GM06990 (cell line): ENCODE results near the gene ANKRD7.

Experiments used
- DNase-seq: peaks from one replicate; pipeline ENCODE4 v3.0.0-alpha.2; 2011; ENCODE audit not compliant: insufficient read length; ENCODE audit errors: extremely low read depth
- H3K27me3 ChIP-seq: replicated peaks from 2 replicates; pipeline ENCODE4 v1.6.0; 2011; ENCODE audit warnings: low read length; ENCODE audit not compliant: control insufficient read depth, insufficient read depth
- H3K36me3 ChIP-seq: 2 replicates; pipeline ENCODE4 v1.5.1; 2011; ENCODE audit warnings: low read length; ENCODE audit not compliant: control insufficient read depth, insufficient read depth
- H3K4me3 ChIP-seq: replicated peaks from 2 replicates; pipeline ENCODE4 v1.5.1; 2011; ENCODE audit warnings: low read depth, mild to moderate bottlenecking, control low read depth, low read length
- TF ChIP-seq, protein P1 (sequence below): IDR thresholded peaks from 2 replicates; pipeline ENCODE4 v1.5.1; 2011; ENCODE audit warnings: low read length, control low read depth, mild to moderate bottlenecking, inconsistent platforms; ENCODE audit not compliant: insufficient read depth, poor library complexity, severe bottlenecking

ANKRD7 gene

DNA sequence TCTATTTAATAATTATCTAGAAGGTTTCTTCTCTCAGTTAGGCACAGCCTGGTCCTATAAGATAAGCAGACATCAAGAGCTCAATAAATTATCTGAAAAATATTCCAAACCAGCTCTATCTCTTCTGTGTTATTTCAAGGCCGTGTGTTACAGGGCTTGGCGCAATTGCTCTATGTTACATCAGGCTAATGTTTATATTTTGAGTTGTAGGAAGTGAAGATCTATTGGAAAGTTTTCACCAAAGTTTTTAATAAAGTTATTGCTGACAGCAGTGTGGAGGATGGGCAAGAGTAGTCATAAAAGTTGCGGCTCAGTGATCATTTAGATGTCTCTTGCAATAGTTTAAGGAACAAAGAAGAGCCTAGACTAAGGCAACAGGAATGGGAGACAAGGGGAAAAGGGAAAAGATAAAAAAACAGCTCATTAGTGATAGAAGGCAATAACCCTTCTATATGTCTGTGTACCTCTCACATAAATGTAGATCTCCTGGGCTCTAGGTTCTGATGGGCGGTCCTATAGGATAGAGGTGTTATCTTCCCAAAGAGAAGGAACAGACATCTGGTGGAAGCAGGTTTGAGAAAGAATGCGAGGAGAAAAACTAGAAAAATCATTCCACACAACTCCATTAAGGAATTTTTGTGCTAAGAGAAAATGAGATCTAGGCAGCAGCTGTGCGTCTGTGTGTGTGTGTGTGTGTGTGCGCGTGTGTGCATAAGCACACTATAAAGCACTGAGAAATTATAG lies 5.9 kb upstream of the ANKRD7 start:
- TF ChIP-seq, protein P1, sequence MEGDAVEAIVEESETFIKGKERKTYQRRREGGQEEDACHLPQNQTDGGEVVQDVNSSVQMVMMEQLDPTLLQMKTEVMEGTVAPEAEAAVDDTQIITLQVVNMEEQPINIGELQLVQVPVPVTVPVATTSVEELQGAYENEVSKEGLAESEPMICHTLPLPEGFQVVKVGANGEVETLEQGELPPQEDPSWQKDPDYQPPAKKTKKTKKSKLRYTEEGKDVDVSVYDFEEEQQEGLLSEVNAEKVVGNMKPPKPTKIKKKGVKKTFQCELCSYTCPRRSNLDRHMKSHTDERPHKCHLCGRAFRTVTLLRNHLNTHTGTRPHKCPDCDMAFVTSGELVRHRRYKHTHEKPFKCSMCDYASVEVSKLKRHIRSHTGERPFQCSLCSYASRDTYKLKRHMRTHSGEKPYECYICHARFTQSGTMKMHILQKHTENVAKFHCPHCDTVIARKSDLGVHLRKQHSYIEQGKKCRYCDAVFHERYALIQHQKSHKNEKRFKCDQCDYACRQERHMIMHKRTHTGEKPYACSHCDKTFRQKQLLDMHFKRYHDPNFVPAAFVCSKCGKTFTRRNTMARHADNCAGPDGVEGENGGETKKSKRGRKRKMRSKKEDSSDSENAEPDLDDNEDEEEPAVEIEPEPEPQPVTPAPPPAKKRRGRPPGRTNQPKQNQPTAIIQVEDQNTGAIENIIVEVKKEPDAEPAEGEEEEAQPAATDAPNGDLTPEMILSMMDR: no peak
- DNase-seq: no peak
- Histone ChIP-seq H3K27me3 (no peaks in the 10 kb centered on the region; the same call in 1 of the 2 replicates), H3K4me3 (no peak overlapping the region), H3K36me3 (no peaks in the 10 kb centered on the region)

DNA sequence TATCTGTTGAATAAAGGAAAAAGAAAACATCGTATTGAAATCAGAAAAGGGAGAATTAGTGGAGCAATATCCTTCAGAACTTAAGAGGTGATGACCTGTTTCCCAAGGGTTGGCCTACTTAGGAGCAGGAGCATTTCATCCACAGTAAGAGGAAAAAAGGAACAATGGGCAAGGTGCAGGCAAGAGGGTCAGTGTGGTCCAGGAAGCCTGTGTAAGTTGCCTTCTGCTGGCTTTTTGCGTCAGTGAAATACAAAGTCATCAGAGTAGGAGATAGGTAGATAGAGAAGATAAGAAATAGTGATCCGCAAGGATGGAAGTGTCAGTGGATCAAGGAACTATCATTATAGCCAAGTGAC lies 5.4 kb upstream of the ANKRD7 start:
- no peak for DNase-seq
- TF ChIP-seq, protein P1: no peak

DNA sequence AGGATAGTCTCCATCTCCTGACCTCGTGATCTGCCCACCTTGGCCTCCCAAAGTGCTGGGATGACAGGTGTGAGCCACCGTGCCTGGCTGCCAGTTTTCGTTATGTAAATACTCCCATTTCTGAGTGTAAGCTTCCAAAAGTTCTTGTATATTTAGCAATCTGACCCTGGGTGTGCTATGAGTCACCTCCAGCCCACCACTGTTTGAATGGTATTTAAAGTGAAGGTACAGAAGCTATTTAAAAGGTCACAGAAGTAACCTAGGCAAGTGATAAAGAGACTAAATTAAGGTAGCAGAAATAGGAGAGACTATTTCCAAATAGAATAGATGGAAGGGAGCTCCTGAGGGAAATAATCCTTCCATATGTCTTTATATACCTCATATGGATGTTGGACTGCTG lies 3.9 kb upstream of the ANKRD7 start:
- H3K4me3 ChIP-seq: no peak overlapping the region
- TF ChIP-seq, protein P1: no peak
- no peak for DNase-seq
- no peaks in the 10 kb centered on the region for H3K36me3 ChIP-seq
- H3K27me3 ChIP-seq: no peaks in the 10 kb centered on the region; the same call in 1 of the 2 replicates

More for the DNA sequence above, 5.4 kb upstream of the ANKRD7 start:
- Histone ChIP-seq H3K27me3 (no peaks in the 10 kb centered on the region; the same call in 1 of the 2 replicates), H3K36me3 (no peaks in the 10 kb centered on the region), H3K4me3 (no peak overlapping the region)

DNA sequence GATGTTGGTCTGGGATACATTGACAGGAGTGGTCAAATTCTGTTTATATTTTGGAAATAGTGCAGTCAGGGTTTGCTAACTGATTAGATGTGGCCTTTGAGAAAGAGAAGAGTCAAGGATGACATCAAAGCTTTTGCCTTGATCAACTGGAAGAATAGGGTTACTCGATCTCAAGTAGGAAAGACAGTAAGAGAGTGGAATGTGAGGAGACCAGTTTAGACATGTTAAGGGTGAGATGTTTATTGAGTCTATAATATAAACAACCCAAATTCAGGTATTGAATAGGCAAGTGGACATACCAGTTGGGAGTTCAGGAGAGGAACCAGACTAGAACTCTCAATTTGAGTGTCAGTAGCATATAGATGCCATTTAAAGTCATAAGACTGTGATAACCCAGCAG lies 1.9 kb upstream of the ANKRD7 start:
- Histone ChIP-seq H3K36me3 (no peaks in the 10 kb centered on the region), H3K27me3 (no peaks in the 10 kb centered on the region; the same call in 1 of the 2 replicates), H3K4me3 (no peak overlapping the region)
- DNase-seq: no peak
- TF ChIP-seq, protein P1: no peak

DNA sequence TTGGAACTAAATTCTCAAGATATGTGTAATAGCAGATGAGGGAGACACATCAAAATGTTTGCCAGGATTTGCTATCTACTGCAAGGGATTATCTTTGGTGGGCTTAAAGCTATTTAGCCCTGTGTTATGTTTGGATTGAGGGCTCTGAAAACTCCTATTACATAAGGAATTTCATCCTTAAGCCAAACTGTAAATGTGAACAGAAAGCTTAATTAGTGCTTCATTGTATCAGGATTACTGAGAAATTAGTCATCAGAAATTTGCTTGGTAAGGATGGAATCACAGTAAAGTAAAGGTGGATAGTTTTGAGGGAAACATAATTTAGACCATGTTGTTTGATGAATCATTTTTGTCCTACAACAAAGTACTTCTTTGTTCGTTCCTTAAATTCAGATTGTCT lies 8.3 kb downstream of the ANKRD7 start:
- Histone ChIP-seq H3K4me3 (no peak overlapping the region), H3K27me3 (no peaks in the 10 kb centered on the region), H3K36me3 (no peaks in the 10 kb centered on the region)
- TF ChIP-seq, protein P1: no peak
- no peak for DNase-seq

DNA sequence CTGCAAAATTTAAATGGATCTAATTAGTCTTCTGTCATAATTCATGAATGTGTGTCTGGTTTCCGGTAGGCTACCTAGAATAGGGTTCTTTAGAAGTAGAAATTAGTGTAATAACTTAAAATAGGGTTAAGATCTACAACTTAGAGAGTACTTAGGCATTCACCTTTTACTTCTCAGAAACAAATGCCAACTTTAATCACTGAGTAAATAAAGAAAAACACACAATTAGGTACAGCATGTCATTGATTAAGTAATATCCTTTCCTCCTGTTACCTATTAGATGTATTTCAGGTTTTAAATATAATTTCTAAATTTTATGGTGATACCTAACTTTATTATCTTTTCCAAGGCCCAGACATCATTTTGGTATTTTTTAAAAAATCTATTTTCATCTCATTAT lies 9.3 kb downstream of the ANKRD7 start:
- no peak overlapping the region for H3K4me3 ChIP-seq
- H3K36me3 ChIP-seq: no peaks in the 10 kb centered on the region
- TF ChIP-seq, protein P1: no peak
- DNase-seq: no peak
- no peaks in the 10 kb centered on the region for H3K27me3 ChIP-seq
